Liver (tissue), 9 donors: ENCODE measurements around the gene HTR2A. TPM values are rescaled to one million over a fixed set of nuclear protein-coding genes. Genes with fewer than 3 reads are reported as not detected.
A peak's percentile ranks its signal among the peaks of the same experiment; 100 is the strongest.

ENCODE experiments used
- DNase-seq: peaks from one replicate; pipeline ENCODE4 v3.0.0-alpha.2; 2017; ENCODE audit warnings: low spot score
- H3K27ac ChIP-seq, 2 donors: one replicate each; pipeline ENCODE4 v1.7.0; 2013; ENCODE audit warnings: inconsistent platforms in 2 of 2, low read length in 2 of 2, control low read depth in 1 of 2, low read depth in 1 of 2, mild to moderate bottlenecking in 1 of 2
- H3K27me3 ChIP-seq, 4 donors: one replicate each; pipeline versions ENCODE4 v1.6.1 to v1.7.0; 2013; ENCODE audit warnings: low read length in 3 of 4, inconsistent platforms in 1 of 4, mild to moderate bottlenecking in 1 of 4, moderate library complexity in 1 of 4; ENCODE audit not compliant: control insufficient read depth in 4 of 4, insufficient read depth in 4 of 4
- H3K36me3 ChIP-seq, 4 donors: one replicate each; pipeline versions ENCODE4 v1.6.1 to v1.7.0; 2013; ENCODE audit warnings: low read length in 3 of 4, mild to moderate bottlenecking in 3 of 4, low read depth in 1 of 4, moderate library complexity in 1 of 4; ENCODE audit not compliant: control insufficient read depth in 4 of 4, insufficient read depth in 3 of 4
- H3K4me1 ChIP-seq, 4 donors: one replicate each; pipeline versions ENCODE4 v1.6.1 to v1.7.0; 2013; ENCODE audit warnings: low read length in 3 of 4, mild to moderate bottlenecking in 3 of 4, moderate library complexity in 1 of 4; ENCODE audit not compliant: control insufficient read depth in 4 of 4, insufficient read depth in 4 of 4
- H3K4me3 ChIP-seq, 3 donors: one replicate each; pipeline versions ENCODE4 v1.6.1 to v1.7.0; 2013; ENCODE audit warnings: low read length in 3 of 3, control low read depth in 1 of 3, low read depth in 1 of 3, mild to moderate bottlenecking in 1 of 3
- H3K9ac ChIP-seq, 2 donors: one replicate each; pipeline ENCODE4 v1.7.0; 2013; ENCODE audit warnings: low read length in 2 of 2, mild to moderate bottlenecking in 2 of 2, moderate library complexity in 2 of 2, control low read depth in 1 of 2, low read depth in 1 of 2
- H3K9me3 ChIP-seq, 4 donors: one replicate each; pipeline versions ENCODE4 v1.6.1 to v1.7.0; 2013; ENCODE audit warnings: low read length in 3 of 4; ENCODE audit not compliant: control insufficient read depth in 4 of 4
- CTCF ChIP-seq: fragments of 150-350 bp; IDR thresholded peaks from 2 replicates; pipeline ENCODE4 v1.5.1; 2017; ENCODE audit warnings: improper control_type of control experiment, low read depth, low read length; ENCODE audit not compliant: missing input control
- EGR1 ChIP-seq, 2 donors: IDR thresholded peaks; 2 replicates each; pipeline ENCODE4 v1.6.1; 2016 to 2018; ENCODE audit warnings: antibody characterized with exemption in 2 of 2, low read depth in 2 of 2
- FOXA1 ChIP-seq: IDR thresholded peaks from 2 replicates; pipeline ENCODE4 v1.6.1; 2016; ENCODE audit warnings: antibody characterized with exemption
- FOXA2 ChIP-seq: IDR thresholded peaks from 2 replicates; pipeline ENCODE4 v1.6.1; 2016; ENCODE audit warnings: antibody characterized with exemption
- HNF4A ChIP-seq, 2 donors: conservative IDR thresholded peaks; 2 replicates each; pipeline ENCODE4 v1.6.1; 2016; ENCODE audit warnings: antibody characterized with exemption in 2 of 2, mild to moderate bottlenecking in 2 of 2
- HNF4G ChIP-seq: IDR thresholded peaks from 2 replicates; pipeline ENCODE4 v1.6.1; 2016; ENCODE audit warnings: antibody characterized with exemption
- JUND ChIP-seq, 2 donors: IDR thresholded peaks; 2 replicates each; pipeline ENCODE4 v1.6.1; 2016; ENCODE audit warnings: antibody characterized with exemption in 2 of 2
- MAX ChIP-seq: IDR thresholded peaks from 2 replicates; pipeline ENCODE4 v1.6.1; 2016; ENCODE audit warnings: antibody characterized with exemption
- NR2F2 ChIP-seq: IDR thresholded peaks from 2 replicates; pipeline ENCODE4 v1.6.1; 2016; ENCODE audit warnings: antibody characterized with exemption
- RAD21 ChIP-seq, 2 donors: IDR thresholded peaks; 2 replicates each; pipeline ENCODE4 v1.6.1; 2016; ENCODE audit warnings: antibody characterized with exemption in 2 of 2, mild to moderate bottlenecking in 2 of 2
- REST ChIP-seq: IDR thresholded peaks from 2 replicates; pipeline ENCODE4 v1.6.1; 2016; ENCODE audit warnings: antibody characterized with exemption, mild to moderate bottlenecking
- RXRA ChIP-seq, 2 donors: IDR thresholded peaks; 2 replicates each; pipeline ENCODE4 v1.6.1; 2017 to 2018; ENCODE audit warnings: antibody characterized with exemption in 2 of 2, mild to moderate bottlenecking in 1 of 2
- SP1 ChIP-seq: IDR thresholded peaks from 2 replicates; pipeline ENCODE4 v1.6.1; 2018; ENCODE audit warnings: antibody characterized with exemption, mild to moderate bottlenecking
- TAF1 ChIP-seq: conservative IDR thresholded peaks from 2 replicates; pipeline ENCODE4 v1.6.1; 2016; ENCODE audit warnings: antibody characterized with exemption, mild to moderate bottlenecking
- YY1 ChIP-seq: IDR thresholded peaks from 2 replicates; pipeline ENCODE4 v1.6.1; 2016; ENCODE audit warnings: antibody characterized with exemption, mild to moderate bottlenecking
- ZBTB33 ChIP-seq: IDR thresholded peaks from 2 replicates; pipeline ENCODE4 v1.6.1; 2016; ENCODE audit warnings: antibody characterized with exemption
- WGBS: extraction: QIAGEN DNeasy Blood & Tissue Kit; methylation state at CpG from one replicate; pipeline ENCODE4 v1.1.7; 2013; 5-methylcytosine and 5-hydroxymethylcytosine counted together
- polyA plus RNA-seq, 2 donors: library from polyadenylated mRNA; stranded (reverse) in 1 of 2; unstranded in 1 of 2; fragments of 200-250 nt in 1 of 2; fragments of >200 nt in 1 of 2; fragmentation: Nextera tagmentation in 1 of 2; extraction: Ambion mirVana in 1 of 2; gene quantifications; one replicate each; pipeline versions ENCODE4 v1.2.1 to v1.2.3, GENCODE V29; 2013 to 2015
- total RNA-seq, 2 donors: library from RNA; depleted of rRNA; stranded (reverse); fragments of >200 nt; gene quantifications; one replicate each; pipeline ENCODE4 v1.2.3, GENCODE V29; 2014
- donor health status: healthy.
- donor health status: healthy.
- donor health status: healthy.
- donor health status: healthy.
- donor health status: healthy.

Gene HTR2A
- total and polyA plus RNA-seq, 4 donors: under 0.01 to 0.19 (median 0.19) TPM; not detected in 1

GRCh38 chr13:46797501-46798237 is 99.2 kb downstream of the HTR2A start (continued):
- no peak for TF ChIP-seq REST

- peak; percentile 95 for DNase-seq
- TF ChIP-seq REST (peak; percentile 44), MAX (peak; percentile 88), YY1 (peak; percentile 99), FOXA1 (no peak), NR2F2 (peak; percentile 23), HNF4G (no peak), CTCF (no peak), RXRA (IDR thresholded peaks at IDR 0.05) (peak; percentile 5 to 29), HNF4A (conservative IDR thresholded peaks at IDR 0.05) (no peak), ZBTB33 (peak; percentile 94), FOXA2 (no peak), RAD21 (IDR thresholded peaks at IDR 0.05) (no peak), EGR1 (IDR thresholded peaks at IDR 0.05; ENCODE audit: low read depth in 2 of 2) (peak; percentile 31 to 32), JUND (IDR thresholded peaks at IDR 0.05) (peak in 1 of 2 donors; percentile 9), TAF1 (peak; percentile 92), SP1 (no peak)
- Histone ChIP-seq H3K27ac (peak within 1 kb of the TSS; percentile 81 to 93), H3K27me3 (no peaks in the 10 kb centered on the region), H3K9me3 (no peaks in the 10 kb centered on the region), H3K36me3 (peaks cover 0 to 3% (median 1%) of the 10 kb centered on the region in 4 donors), H3K9ac (peak within 1 kb of the TSS; percentile 42 to 84), H3K4me3 (peak within 1 kb of the TSS; percentile 62 to 99 (median 91)), H3K4me1 (peaks cover 8 to 62% (median 35%) of the 10 kb centered on the region in 4 donors)
- WGBS: under 1% methylated on average over 77 of the region's 77 CpGs
Observed at GRCh38 chr13:46796515-46797474, 100.1 kb downstream of the HTR2A start, which contains the start of gene ESD. Gene ESD (minus strand): TSS chr13:46797161. CDS start chr13:46791413, 5,748 bp downstream.
